MCF 10A (cell line): Measurements from ENCODE around the gene IGSF9B. TPM values are rescaled to one million over a fixed set of nuclear protein-coding genes. Genes with fewer than 3 reads are reported as not detected.

Experiments used
- BruUV-seq: library from RNA; stranded (reverse); fragments of 400-500 nt; replicated peaks from 2 replicates; lab custom pipeline; 2021; lab: Mats Ljungman, UMichigan
- CTCF ChIA-PET: fragments of 300-600 bp; sonication (Branson Sonifier 250); formaldehyde crosslinking; extraction: SDS; loops from one replicate; lab custom pipeline; 2021; ENCODE audit warnings: antibody characterized with exemption, inconsistent platforms; lab: Yijun Ruan, JAX
- POLR2A ChIA-PET: fragments of 300-600, 350-650 bp; sonication (Branson Sonifier 250); formaldehyde crosslinking; extraction: SDS; loops from one replicate; lab custom pipeline; 2020; ENCODE audit warnings: antibody characterized with exemption, inconsistent platforms; lab: Yijun Ruan, JAX
- DNase-seq: peaks from one replicate; pipeline ENCODE4 v3.0.0-alpha.2; 2018; ENCODE audit not compliant: unreplicated experiment
- H3K27ac Mint-ChIP-seq: one replicate; pipeline ENCODE4 v1.8.0; 2022; ENCODE audit warnings: mild to moderate bottlenecking, low read depth, mixed read lengths; ENCODE audit not compliant: unreplicated experiment
- H3K27me3 Mint-ChIP-seq: one replicate; pipeline ENCODE4 v1.8.0; 2022; ENCODE audit warnings: mixed read lengths; ENCODE audit not compliant: insufficient read depth, unreplicated experiment
- H3K36me3 Mint-ChIP-seq: one replicate; pipeline ENCODE4 v1.8.0; 2022; ENCODE audit warnings: mild to moderate bottlenecking, moderate library complexity, mixed read lengths; ENCODE audit not compliant: insufficient read depth, unreplicated experiment
- H3K4me1 Mint-ChIP-seq: one replicate; pipeline ENCODE4 v1.8.0; 2022; ENCODE audit warnings: mixed read lengths; ENCODE audit not compliant: insufficient read depth, unreplicated experiment
- H3K4me3 Mint-ChIP-seq: one replicate; pipeline ENCODE4 v1.8.0; 2022; ENCODE audit warnings: mild to moderate bottlenecking, moderate library complexity, mixed read lengths; ENCODE audit not compliant: unreplicated experiment
- H3K9me3 Mint-ChIP-seq: one replicate; pipeline ENCODE4 v1.8.0; 2022; ENCODE audit warnings: mixed read lengths; ENCODE audit not compliant: unreplicated experiment
- CTCF ChIP-seq: fragments of 200-600 bp; IDR thresholded peaks from one replicate; pipeline ENCODE4 v1.8.0; 2022; ENCODE audit warnings: antibody characterized with exemption, mild to moderate bottlenecking; ENCODE audit not compliant: unreplicated experiment
- intact Hi-C: fragments of 100-400 bp; cut with micrococcal nuclease; formaldehyde crosslinking; loops from 2 replicates; pipeline ENCODE4 v1.14.1; 2022
- total RNA-seq: library from RNA; stranded (reverse); gene quantifications from 2 replicates; pipeline ENCODE4 v1.2.3, GENCODE V29; 2022

IGSF9B gene
- total RNA-seq, 1 experiment from 2014 or later = 13.9 TPM

GRCh38 chr11:133969112-133969511 is 12.3 kb upstream of the IGSF9B start:
- ChIA-PET CTCF (interaction anchor here (0.7 to 2.1 kb wide), 2 partner anchors 14 to 65 kb away, joined by 3 to 4 read pairs; no protein-coding TSS in a partner anchor), POLR2A (no interaction called here)
- peaks cover 29% of the 10 kb centered on the region for H3K4me1 Mint-ChIP-seq
- intact Hi-C loops = loop anchor here (5.0 kb wide), 1 partner anchor 42 kb away; no protein-coding TSS in a partner anchor
- no peaks in the 10 kb centered on the region for H3K9me3 Mint-ChIP-seq
- no peak overlapping the region for H3K27ac Mint-ChIP-seq
- peaks cover 12% of the 10 kb centered on the region for H3K27me3 Mint-ChIP-seq
- BruUV-seq = no TSS peak
- H3K36me3 Mint-ChIP-seq = no peaks in the 10 kb centered on the region
- no peak overlapping the region for H3K4me3 Mint-ChIP-seq
- no peak for DNase-seq
- no peak for TF ChIP-seq CTCF

- H3K36me3 Mint-ChIP-seq = no peaks in the 10 kb centered on the region
- ChIA-PET CTCF (interaction anchor here (2.1 kb wide), 1 partner anchor 13 kb away, joined by 4 read pairs; no protein-coding TSS in a partner anchor), POLR2A (no interaction called here)
- peaks cover 12% of the 10 kb centered on the region for H3K27me3 Mint-ChIP-seq
- TF ChIP-seq CTCF = no peak
- H3K9me3 Mint-ChIP-seq = no peaks in the 10 kb centered on the region
- no TSS peak for BruUV-seq
- DNase-seq = no peak
- no peak overlapping the region for H3K4me3 Mint-ChIP-seq
- H3K4me1 Mint-ChIP-seq = peaks cover 29% of the 10 kb centered on the region
- no peak overlapping the region for H3K27ac Mint-ChIP-seq
- intact Hi-C loops = loop anchor here (5.0 kb wide), 1 partner anchor 41 kb away; no protein-coding TSS in a partner anchor
Observed at GRCh38 chr11:133968300-133968699, 11.5 kb upstream of the IGSF9B start.

- Mint-ChIP-seq H3K4me3 (no peak overlapping the region), H3K27me3 (peaks cover 12% of the 10 kb centered on the region), H3K27ac (no peak overlapping the region), H3K4me1 (peaks cover 29% of the 10 kb centered on the region), H3K9me3 (no peaks in the 10 kb centered on the region), H3K36me3 (no peaks in the 10 kb centered on the region)
- DNase-seq = no peak
- TF ChIP-seq CTCF = no peak
- no TSS peak for BruUV-seq
- CTCF ChIA-PET = no interaction called here
- POLR2A ChIA-PET = no interaction called here
- intact Hi-C loops = loop anchor here (5.0 kb wide), 1 partner anchor 40 kb away; no protein-coding TSS in a partner anchor
Observed at GRCh38 chr11:133967599-133968238, 11.0 kb upstream of the IGSF9B start.

- Mint-ChIP-seq H3K36me3 (no peaks in the 10 kb centered on the region), H3K4me3 (no peak overlapping the region), H3K27ac (no peak overlapping the region), H3K4me1 (peaks cover 29% of the 10 kb centered on the region), H3K27me3 (peaks cover 12% of the 10 kb centered on the region), H3K9me3 (no peaks in the 10 kb centered on the region)
- BruUV-seq = no TSS peak
- intact Hi-C loops = loop anchor here (5.0 kb wide), 1 partner anchor 40 kb away; no protein-coding TSS in a partner anchor
- no peak for DNase-seq
- CTCF ChIA-PET = interaction anchor here (0.8 to 1.5 kb wide), 2 partner anchors 17 to 68 kb away, joined by 3 read pairs; no protein-coding TSS in a partner anchor
- POLR2A ChIA-PET = no interaction called here
- TF ChIP-seq CTCF = no peak
Observed at GRCh38 chr11:133966921-133967598, 10.3 kb upstream of the IGSF9B start.
